AG09309 (cell line): ENCODE data around the gene REXO4.

ENCODE experiments used
- DNase-seq: peaks from one replicate; pipeline ENCODE4 v3.0.0-alpha.2; 2010; ENCODE audit warnings: low read depth
- H3K4me3 ChIP-seq: 2 replicates; pipeline ENCODE4 v1.5.1; 2011; ENCODE audit warnings: mild to moderate bottlenecking, low read depth, low read length, moderate library complexity; ENCODE audit not compliant: control insufficient read depth
- CTCF ChIP-seq: IDR thresholded peaks from 2 replicates; pipeline ENCODE4 v1.5.1; 2011; ENCODE audit warnings: mild to moderate bottlenecking, low read depth, low read length, inconsistent platforms; ENCODE audit not compliant: insufficient read depth, control insufficient read depth; ENCODE audit errors: missing control alignments

Gene REXO4

GRCh38 chr9:133424187-133424586 lies 6.4 kb upstream of the REXO4 start:
- no peak overlapping the region for H3K4me3 ChIP-seq
- DNase-seq: no peak
- TF ChIP-seq CTCF: no peak

GRCh38 chr9:133423216-133423615 lies 5.4 kb upstream of the REXO4 start:
- no peak for TF ChIP-seq CTCF
- no peak for DNase-seq
- H3K4me3 ChIP-seq: no peak overlapping the region

- no peak within 1 kb of the TSS for H3K4me3 ChIP-seq
- DNase-seq: no peak
- TF ChIP-seq CTCF: peak; percentile 15
These were observed 4.1 kb upstream of the REXO4 start, which contains the start of gene ADAMTS13 for GRCh38 chr9:133421615-133422542. Gene ADAMTS13, plus strand, starts transcription at chr9:133422367. Its CDS starts 77 bp downstream, at chr9:133422444.

- H3K4me3 ChIP-seq: no peak overlapping the region
- TF ChIP-seq CTCF: no peak
- no peak for DNase-seq
These were observed 2.6 kb upstream of the REXO4 start for GRCh38 chr9:133420392-133420827.

- DNase-seq: no peak
- H3K4me3 ChIP-seq: no peak overlapping the region
- TF ChIP-seq CTCF: no peak
These were observed 1.2 kb upstream of the REXO4 start for GRCh38 chr9:133419005-133419404.

GRCh38 chr9:133415170-133415569 lies 2.6 kb downstream of the REXO4 start:
- no peak for TF ChIP-seq CTCF
- DNase-seq: no peak
- no peak overlapping the region for H3K4me3 ChIP-seq
